Smooth muscle cell of the brain vasculature (primary cell): Measurements from ENCODE around the gene CACNA2D3.
"Not testable (repeated sequence)": the region's sequence is repeated elsewhere in the genome, so short reads cannot be mapped to it uniquely, and the experiment has no call there.

Experiments used
- DNase-seq: peaks from one replicate; pipeline ENCODE4 v3.0.0-alpha.2; 2012; ENCODE audit warnings: low read depth, low spot score

Gene CACNA2D3

GRCh38 chr3:54122324-54123002, at the start of gene CACNA2D3:
Gene CACNA2D3, plus strand, starts transcription at chr3:54122552.
- no peak for DNase-seq

DNA sequence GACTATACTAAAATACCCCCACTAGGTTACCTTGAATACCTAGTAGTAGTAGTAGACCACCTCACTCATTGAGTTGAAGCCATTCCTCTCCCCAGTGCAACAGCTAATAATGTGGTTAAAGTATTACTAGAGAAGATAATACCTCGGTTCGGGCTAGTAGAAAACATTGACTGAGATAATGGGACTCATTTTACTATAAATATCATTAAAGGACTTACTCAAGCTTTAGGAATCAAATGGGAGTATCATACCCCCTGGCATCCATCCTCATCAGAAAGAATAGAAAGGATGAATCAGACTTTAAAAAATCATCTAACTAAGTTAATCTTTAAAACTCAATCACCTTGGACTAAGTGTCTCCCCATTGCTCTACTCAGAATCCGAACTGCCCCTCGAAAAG, 49.0 kb upstream of the CACNA2D3 start:
- no peak for DNase-seq

DNA sequence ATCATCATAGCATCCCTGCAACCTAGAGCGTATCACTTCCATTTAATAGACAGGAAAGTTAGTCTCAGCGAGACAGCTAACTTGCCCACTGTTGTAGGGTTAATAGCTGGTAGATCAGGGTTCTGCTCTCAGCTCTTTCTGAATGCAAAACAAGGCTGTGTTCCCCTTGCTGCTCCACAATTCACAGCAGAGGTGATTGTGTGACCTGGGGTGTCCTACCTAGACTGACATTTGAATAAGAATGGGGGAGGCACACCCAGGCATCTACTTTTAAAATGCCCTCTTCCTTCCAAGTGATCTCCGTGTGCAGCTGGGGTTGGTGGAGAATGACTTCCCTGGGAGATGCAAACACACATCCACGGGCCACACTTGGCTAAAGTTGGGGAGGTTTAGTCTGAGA, 43.0 kb upstream of the CACNA2D3 start:
- DNase-seq, result no peak

- no peak for DNase-seq
Observed at GRCh38 chr3:54079730-54080325, 42.5 kb upstream of the CACNA2D3 start.

DNA sequence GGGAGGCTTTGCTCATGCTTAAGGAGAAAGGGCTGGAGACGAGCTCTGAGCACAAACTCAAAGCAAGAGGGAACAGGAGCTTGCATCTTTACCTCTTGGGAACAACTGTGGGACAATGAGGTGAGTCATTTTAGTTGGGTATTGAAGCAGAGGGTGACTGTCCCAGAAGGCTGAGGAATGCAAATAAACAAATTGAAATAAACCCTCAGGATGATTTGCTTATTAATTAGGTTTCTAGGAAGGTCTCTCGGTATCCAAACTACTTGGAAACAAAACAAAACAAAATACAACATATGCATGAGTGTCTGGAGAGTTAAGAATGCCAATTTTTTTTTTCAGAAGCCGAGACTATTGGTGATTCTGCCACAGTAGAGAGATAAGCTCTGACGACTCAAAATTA, 38.4 kb upstream of the CACNA2D3 start:
- no peak for DNase-seq

- no peak for DNase-seq
Observed at GRCh38 chr3:54085936-54086335, 36.4 kb upstream of the CACNA2D3 start.

DNA sequence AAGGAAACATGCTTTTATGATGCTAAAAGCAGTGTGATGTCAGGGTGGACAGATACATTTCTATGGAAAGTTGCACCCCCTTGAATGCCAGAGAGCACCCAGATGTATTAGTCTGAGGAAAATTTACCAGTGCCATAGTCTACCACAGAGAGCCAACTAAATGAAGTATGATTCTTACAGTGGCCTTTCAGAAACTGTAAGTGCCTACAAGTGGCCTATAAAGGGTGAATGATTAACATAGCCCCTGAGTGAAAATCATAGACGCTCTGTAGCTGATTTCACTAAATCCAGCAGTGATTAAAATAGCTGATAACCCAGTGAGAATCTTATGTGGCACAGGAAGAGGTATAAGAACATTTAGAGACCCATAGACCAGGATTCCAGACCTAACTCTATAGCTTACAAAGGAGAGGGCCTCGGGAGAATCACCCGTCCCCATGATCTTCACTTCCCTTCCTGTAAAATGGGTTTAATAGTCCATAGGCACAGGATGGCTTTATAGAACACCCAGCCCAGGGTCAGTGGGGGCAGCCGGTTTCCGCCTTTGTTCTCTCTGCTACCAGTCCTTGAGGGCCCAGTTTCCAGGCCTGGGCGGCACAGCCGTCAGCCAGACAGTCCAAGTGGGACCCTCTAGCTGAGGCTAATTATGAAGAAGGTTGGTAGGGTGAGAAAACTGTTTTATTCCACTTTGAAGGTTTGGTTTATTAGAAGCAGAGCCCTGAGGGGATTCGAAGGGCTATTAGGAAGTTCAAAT, 35.5 kb upstream of the CACNA2D3 start:
- no peak for DNase-seq

DNA sequence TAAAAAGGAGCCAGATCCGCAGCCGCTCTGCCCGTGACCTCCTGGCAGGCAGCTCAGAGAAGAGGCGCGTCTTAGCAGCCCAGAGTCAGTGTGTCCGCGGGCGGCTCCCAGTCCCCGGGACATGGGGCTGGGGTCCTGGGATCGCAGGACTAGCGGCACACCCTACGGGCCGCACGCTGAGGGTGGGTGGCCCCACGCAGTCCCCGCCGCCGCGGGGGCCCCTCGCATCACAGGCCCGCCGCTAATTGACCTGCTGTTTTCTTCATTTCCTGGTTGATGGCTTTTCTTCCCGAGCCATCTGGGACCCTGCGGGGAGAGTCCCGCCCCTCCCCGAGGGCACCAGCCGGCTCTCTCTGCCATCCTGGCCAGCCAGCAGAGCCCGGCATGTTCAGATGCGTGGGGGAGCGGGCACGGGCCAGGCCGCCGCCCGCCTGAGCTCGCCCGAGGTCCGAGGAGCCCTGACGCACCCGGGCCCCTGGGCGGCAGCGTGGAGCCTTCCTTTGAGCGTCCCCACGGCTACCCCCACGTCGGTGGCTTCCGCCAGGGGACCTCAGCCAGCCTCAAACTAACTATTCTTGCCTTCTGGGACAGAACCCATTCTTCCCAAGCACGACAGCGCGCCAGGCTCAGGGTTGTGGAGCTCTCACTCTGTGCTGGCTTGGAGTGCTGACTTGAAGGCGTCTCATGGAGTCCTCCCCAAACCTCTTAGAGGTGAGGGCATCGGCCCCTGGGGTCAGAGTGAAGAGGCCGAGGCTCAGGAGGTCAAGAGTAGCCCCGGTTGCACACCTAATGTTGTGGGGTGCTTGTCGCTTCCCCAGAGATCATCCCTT, 34.6 kb upstream of the CACNA2D3 start:
- no peak for DNase-seq

DNA sequence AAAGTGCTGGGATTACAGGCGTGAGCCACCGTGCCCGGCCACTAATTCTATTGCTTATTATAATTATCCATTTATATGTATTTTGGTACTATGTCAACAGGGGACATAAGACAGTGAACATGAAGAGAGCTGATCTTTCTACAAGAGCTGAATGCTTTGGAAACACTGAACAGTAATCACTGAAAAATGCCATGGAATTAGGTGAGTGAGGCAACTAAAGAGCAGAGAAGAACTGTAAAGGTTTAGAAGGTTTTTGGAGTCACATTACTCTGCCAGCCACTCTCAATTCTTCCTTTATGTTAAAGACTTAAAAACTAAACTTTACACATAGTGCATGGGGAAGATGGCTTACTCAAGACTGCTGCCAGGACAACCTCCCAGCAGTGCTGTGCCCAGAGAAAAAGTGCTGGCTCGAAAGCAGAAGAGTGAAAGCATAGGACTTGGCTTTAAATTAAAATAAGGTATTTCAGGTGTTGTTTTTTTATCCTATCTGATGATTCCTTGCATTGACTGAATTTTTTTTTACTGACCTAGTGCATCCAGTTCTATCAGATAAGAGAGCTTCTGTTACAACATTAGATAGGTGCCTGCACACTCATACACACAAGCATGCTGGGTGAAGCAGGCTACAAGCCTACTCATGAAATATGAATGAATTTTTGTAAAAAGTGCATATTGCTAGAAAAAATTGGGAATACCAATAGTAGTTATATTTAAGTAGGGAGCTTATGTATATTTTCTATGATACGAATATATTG, 28.7 kb upstream of the CACNA2D3 start:
- DNase-seq, result no peak

- no peak for DNase-seq
Observed at GRCh38 chr3:54094926-54095325, 27.4 kb upstream of the CACNA2D3 start.

- no peak for DNase-seq
Observed at GRCh38 chr3:54099381-54099780, 23.0 kb upstream of the CACNA2D3 start.

- no peak for DNase-seq
Observed at GRCh38 chr3:54104084-54104483, 18.3 kb upstream of the CACNA2D3 start.

GRCh38 chr3:54116129-54116528, 6.2 kb upstream of the CACNA2D3 start:
- not testable (repeated sequence) for DNase-seq

GRCh38 chr3:54120657-54121413, 1.5 kb upstream of the CACNA2D3 start:
- no peak for DNase-seq

GRCh38 chr3:54121414-54122323, 683 bp upstream of the CACNA2D3 start:
- DNase-seq, result no peak

GRCh38 chr3:54123003-54123775, 837 bp downstream of the CACNA2D3 start:
- no peak for DNase-seq

DNA sequence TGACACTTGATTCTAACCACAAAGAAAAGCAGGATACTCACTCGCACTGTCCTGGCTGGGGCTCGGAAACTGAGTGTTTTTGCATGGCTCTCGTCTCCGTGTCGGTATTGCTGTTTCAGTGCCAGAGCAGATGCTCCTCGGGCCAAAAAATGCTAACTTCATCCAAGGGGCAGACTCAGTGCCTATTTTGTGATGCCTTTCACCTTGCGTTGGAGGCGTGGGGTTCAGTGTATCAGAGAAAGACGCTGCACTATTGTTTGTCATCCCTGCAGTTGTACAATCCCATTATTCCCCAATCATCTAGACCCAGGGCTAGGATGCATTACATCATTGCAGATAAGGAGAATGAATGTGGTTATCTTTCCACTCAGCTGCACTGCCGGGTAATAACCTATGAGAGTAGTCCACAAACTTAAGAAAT, 1.4 kb downstream of the CACNA2D3 start:
- DNase-seq, result no peak

DNA sequence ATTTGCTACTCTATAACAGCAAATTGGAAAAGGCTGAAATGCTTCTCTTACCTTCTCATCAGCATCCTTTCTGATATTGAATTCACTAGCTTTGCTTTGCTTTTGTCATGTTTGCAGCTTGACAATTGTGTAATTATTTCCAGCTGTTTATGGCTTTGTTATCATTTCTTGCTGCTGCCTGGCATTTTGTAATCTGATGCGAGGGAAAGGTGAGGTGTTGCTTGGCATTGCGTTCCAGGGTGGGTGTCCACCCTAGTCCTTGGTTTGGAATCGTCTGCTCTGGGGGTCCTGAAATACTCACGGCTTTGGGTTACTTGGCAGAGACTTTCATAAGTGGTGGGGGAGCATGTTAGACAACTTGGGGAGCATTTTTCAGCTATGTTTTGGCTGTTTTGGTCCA, 2.9 kb downstream of the CACNA2D3 start:
- DNase-seq, result no peak

DNA sequence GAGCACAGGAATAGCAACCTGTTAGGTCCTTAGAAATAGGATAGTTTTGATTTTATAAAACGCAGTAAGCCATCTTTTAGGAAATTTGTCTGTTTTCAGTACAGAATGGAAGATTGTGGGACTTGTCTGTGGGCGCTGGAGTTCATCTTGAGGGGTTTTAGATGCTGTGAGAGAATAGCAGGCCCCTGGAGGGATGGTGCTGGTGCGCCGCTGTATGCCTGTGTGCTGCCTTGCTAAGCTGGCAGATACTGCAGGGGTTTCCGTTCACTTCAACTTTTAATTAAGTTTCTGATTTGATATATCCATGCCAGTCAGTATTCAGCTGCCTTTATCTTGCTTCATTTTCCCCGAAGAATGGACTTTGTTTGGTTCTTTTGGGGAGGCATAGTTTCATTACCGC, 4.2 kb downstream of the CACNA2D3 start:
- DNase-seq, result no peak
